GM18502 (cell line): ENCODE data around the gene PAGE5.

Source experiments
- ATAC-seq: cut with Tn5 transposase; IDR thresholded peaks from one replicate; pipeline ENCODE4 v1.9.1; 2021; ENCODE audit warnings: mild to moderate bottlenecking; ENCODE audit not compliant: unreplicated experiment, poor library complexity

The PAGE5 gene, protein sequence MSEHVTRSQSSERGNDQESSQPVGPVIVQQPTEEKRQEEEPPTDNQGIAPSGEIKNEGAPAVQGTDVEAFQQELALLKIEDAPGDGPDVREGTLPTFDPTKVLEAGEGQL

GRCh38 chrX:55220119-55220794, at the start of gene PAGE5:
Gene PAGE5, plus strand, starts transcription at chrX:55220346. Its CDS starts 1,037 bp downstream, at chrX:55221383.
- no peak for ATAC-seq

DNA sequence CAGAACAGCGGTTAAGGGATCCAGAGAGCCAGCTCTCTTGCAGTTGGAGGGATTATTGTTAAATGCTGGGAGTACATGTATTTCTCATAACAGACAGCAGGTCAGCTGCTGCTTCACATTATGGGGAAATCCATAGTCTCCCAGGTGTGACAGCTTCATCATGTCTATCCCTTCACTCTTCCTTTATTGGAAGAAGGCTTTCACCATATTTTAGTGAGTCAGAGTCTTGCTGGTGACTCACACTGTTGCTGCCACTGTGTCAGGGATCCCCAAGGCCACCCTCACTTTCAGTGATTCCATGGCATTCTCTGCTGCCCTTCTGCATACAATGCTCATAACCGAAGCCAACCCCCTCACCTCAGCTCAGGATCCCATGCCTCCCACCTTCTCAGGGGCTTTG, 32.9 kb upstream of the PAGE5 start:
- no peak for ATAC-seq

DNA sequence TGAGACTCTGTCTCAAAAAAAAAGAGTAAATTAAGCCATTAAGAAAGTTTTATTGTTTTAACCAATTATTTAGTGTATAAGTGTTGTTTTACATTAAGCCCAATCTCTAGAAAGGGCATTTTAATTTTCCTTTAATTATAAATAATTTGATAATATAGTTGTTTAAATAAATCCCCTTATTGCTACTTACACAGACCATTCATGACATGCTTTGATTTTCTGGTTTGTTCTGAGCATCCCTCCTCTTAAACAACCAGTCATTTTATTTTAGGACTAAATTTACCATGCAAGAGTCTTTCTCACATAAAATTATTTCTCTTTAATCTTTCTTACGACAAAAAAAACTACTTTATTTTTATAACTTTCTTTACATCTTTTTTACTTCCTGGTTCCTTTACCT, 23.5 kb upstream of the PAGE5 start:
- ATAC-seq, result no peak

DNA sequence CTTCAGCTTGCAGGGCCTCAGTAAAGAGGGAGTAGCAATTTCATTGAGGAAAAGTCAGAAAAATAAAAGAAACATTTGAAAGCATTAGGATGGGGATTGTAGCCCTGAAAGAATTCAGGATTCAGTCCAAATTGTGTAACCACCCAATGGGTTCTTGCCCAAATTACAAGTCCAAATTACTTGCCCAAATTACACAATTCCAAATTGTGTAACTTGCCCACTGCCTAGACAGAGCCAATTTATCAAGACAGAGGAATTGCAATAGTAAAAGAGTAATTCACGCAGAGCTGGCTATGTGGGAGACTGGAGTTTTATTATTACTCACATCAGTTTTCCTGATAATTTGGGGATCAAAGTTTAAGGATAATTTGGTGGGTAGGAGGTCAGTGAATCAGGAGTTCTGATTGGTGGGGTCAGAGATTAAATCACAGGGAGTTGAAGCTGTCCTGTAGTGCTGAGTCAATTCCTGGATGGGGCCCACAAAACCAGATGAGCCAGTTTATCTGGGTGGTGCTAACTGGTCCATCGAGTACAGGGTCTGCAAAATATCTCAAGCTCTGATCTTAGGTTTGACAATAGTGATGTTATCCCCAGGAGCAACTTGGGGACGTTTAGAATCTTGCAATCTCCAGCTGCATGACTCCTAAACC, 18.1 kb upstream of the PAGE5 start:
- ATAC-seq, result no peak

GRCh38 chrX:55206162-55206941, 13.8 kb upstream of the PAGE5 start:
- no peak for ATAC-seq

DNA sequence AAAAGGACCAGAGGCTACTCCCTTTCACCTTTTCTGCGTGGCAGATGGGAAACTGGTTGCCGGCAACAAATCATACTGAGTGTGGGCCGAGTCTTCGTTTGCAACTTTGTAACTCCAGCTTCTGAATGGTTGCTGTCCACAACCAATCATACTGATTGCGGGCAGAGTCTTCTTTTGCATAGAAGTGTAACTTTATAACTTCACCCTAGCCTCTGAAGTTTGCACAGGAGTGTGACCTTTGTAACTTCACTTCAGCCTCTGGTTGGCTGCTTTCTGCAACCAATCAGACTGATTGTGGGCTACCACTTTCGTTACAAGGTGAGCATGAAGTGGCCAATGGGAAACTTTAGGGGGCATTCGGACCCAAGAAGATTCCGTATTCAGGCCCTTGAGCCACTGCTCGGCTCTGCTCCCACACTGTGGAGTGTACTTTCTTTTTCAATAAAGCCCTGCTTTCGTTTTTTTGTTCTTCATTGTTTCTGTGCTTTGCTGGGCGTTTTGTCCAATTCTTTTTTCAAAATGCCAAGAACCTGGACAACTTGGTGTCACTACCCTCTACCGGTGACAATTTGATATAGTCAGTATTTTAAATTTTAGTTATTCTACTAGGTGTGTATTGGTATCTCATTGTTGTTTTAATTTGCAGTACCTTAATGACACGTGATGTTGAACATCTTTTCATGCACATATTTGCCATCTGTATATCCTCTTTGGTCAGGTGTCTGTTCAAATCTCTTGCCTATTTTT, 9.0 kb upstream of the PAGE5 start:
- ATAC-seq, result no peak

- no peak for ATAC-seq
Measured at GRCh38 chrX:55213381-55213780, 6.8 kb upstream of the PAGE5 start.

DNA sequence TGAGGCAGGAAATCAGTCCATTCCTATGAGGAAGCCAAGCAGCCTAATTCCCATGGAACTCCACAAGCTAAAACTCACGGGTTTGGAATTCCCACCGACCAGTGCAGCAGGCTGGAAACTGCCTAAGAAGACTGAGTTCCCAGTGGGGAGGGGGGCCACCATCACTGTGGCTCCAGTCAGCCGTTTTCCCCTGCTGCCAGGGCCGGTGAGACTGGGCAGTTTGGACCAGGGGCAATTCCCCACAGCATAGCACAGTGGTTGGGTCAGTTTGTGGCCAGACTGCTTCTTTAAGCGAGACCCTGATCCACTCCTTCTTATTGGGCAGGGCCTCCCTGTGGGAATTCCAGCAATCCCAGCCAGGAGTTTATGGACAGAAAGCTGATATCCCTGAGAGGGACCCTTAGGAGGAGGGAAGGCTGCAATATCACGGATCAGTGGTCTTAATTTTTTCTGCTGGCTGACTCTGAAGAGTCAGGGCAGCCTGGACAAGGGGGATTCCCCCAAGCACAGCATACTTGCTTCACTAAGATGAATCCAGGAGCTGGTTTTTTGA, 20.7 kb downstream of the PAGE5 start:
- no peak for ATAC-seq

DNA sequence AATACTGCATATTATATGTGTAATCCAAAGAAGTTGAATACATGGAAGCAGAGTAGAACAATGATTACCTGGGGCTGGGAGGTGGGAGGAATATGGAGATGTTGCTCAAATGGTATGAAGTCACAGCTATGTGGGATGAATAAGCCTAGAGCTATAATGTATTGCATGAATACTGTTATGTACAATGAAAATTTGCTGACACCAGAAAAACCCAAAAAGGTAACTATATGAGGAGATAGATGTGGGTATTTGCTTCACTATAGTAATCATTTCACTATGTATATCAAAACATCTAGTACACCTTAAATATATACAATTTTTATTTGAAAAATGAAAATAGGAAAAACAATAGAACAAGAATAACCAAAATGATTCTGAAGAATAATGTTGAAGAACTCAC, 33.4 kb downstream of the PAGE5 start:
- ATAC-seq, result no peak

DNA sequence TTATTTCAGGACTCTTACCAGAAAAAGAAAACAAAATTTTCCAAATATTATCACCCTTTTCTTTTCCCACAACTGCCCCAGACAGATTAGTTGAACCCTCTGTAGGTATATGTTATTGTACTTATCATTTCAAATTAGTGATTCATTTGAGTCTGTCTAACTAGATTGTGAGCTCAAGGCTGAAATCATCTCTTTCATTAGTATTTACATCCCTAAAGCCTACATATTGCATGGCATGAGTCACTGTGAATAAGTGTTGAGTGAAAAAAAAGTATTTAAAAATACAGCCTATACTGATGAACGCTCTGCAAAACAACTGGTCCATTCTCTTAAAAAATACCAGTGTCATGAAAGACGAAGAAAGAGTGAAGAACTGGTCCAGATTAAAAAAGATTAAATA, 40.7 kb downstream of the PAGE5 start:
- no peak for ATAC-seq

- ATAC-seq, result no peak
Measured at GRCh38 chrX:55264816-55265215, 44.7 kb downstream of the PAGE5 start, which contains the start of gene PAGE3. Gene PAGE3, minus strand, starts transcription at chrX:55264916. Its CDS starts 1,013 bp downstream, at chrX:55263903.
